ENCODE measurements around the gene ZFP36L1. TPM values are rescaled to one million over a fixed set of nuclear protein-coding genes. Genes with fewer than 3 reads are reported as not detected.

The ZFP36L1 gene
- total and polyA plus RNA-seq, 10 of the 15 experiments (the other 5 are each of a cell fraction or from before 2014, with no cell fraction given): 22.0 to 184 (median 66.1) TPM

DNA sequence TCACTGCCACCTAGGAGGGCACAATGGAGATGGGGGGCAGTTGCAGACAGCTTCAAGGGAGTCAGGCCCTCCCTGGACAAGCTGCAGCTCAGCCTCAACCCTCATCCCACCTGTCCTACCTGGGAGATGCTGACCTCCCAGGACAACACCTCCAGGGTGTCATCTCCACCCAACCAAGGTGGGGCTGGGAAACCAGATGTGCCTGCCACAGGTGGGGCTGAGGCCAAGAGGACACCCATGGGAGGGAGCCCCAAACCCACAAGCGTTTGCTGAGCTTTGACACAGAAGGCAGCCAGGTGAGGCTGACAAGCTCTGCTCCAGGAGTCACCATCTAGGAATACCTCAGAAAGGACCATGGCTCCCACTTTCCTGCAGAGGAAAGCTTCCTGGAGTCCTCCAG, 31.5 kb downstream of the ZFP36L1 start:
- no peaks in the 10 kb centered on the region for H3K27me3 ChIP-seq (replicated peaks in 1 of 2; ENCODE audit: control insufficient read depth in 2 of 2, insufficient read depth in 2 of 2, low read length in 1 of 2)
- DNase-seq (ENCODE audit: low read depth, low spot score) (no peak), FAIRE-seq (no peak), ATAC-seq (no peak)
- 0% methylated on average over 1 of the region's 1 CpG for WGBS (ENCODE audit: insufficient coverage, insufficient replicate concordance, low lambda C conversion rate, missing lambda C conversion rate)
- no TSS peak for BruUV-seq (replicated peaks)
- no peak overlapping the region for H3K27ac ChIP-seq (ENCODE audit: control insufficient read depth, insufficient read depth)
- no peak for TF ChIP-seq CBFB (IDR thresholded peaks at IDR 0.05; ENCODE audit: low read depth)
- TF ChIP-seq, protein P1, sequence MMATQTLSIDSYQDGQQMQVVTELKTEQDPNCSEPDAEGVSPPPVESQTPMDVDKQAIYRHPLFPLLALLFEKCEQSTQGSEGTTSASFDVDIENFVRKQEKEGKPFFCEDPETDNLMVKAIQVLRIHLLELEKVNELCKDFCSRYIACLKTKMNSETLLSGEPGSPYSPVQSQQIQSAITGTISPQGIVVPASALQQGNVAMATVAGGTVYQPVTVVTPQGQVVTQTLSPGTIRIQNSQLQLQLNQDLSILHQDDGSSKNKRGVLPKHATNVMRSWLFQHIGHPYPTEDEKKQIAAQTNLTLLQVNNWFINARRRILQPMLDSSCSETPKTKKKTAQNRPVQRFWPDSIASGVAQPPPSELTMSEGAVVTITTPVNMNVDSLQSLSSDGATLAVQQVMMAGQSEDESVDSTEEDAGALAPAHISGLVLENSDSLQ (IDR thresholded peaks at IDR 0.05): no peak
- TF ChIP-seq, protein P2, sequence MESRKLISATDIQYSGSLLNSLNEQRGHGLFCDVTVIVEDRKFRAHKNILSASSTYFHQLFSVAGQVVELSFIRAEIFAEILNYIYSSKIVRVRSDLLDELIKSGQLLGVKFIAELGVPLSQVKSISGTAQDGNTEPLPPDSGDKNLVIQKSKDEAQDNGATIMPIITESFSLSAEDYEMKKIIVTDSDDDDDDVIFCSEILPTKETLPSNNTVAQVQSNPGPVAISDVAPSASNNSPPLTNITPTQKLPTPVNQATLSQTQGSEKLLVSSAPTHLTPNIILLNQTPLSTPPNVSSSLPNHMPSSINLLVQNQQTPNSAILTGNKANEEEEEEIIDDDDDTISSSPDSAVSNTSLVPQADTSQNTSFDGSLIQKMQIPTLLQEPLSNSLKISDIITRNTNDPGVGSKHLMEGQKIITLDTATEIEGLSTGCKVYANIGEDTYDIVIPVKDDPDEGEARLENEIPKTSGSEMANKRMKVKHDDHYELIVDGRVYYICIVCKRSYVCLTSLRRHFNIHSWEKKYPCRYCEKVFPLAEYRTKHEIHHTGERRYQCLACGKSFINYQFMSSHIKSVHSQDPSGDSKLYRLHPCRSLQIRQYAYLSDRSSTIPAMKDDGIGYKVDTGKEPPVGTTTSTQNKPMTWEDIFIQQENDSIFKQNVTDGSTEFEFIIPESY (IDR thresholded peaks at IDR 0.05): no peak
- no peak for TF ChIP-seq GABPA (IDR thresholded peaks at IDR 0.05; ENCODE audit: low read depth)
- TF ChIP-seq FOXK2 (IDR thresholded peaks at IDR 0.05): no peak
- TF ChIP-seq CBX5 (IDR thresholded peaks at IDR 0.05; ENCODE audit: low read depth): no peak
- no peak for TF ChIP-seq ZBED1 (IDR thresholded peaks at IDR 0.05; ENCODE audit: borderline replicate concordance)
- TF ChIP-seq, protein P3, sequence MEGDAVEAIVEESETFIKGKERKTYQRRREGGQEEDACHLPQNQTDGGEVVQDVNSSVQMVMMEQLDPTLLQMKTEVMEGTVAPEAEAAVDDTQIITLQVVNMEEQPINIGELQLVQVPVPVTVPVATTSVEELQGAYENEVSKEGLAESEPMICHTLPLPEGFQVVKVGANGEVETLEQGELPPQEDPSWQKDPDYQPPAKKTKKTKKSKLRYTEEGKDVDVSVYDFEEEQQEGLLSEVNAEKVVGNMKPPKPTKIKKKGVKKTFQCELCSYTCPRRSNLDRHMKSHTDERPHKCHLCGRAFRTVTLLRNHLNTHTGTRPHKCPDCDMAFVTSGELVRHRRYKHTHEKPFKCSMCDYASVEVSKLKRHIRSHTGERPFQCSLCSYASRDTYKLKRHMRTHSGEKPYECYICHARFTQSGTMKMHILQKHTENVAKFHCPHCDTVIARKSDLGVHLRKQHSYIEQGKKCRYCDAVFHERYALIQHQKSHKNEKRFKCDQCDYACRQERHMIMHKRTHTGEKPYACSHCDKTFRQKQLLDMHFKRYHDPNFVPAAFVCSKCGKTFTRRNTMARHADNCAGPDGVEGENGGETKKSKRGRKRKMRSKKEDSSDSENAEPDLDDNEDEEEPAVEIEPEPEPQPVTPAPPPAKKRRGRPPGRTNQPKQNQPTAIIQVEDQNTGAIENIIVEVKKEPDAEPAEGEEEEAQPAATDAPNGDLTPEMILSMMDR (IDR thresholded peaks at IDR 0.05 in 2 of 3, conservative IDR thresholded peaks at IDR 0.05 in 1 of 3; ENCODE audit: control insufficient read depth in 2 of 3, extremely low read depth in 1 of 3, insufficient read depth in 1 of 3, low read depth in 3 of 3, low read length in 3 of 3): no peak
- TF ChIP-seq, protein P4, sequence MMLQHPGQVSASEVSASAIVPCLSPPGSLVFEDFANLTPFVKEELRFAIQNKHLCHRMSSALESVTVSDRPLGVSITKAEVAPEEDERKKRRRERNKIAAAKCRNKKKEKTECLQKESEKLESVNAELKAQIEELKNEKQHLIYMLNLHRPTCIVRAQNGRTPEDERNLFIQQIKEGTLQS (IDR thresholded peaks at IDR 0.05; ENCODE audit: borderline replicate concordance, extremely low read depth, low read depth, low read length): no peak
- TF ChIP-seq ZNF384 (IDR thresholded peaks at IDR 0.05; ENCODE audit: borderline replicate concordance, low read depth, low read length): no peak
- TF ChIP-seq NR2C1 (IDR thresholded peaks at IDR 0.05): no peak
- H3K4me1 ChIP-seq (ENCODE audit: control insufficient read depth, insufficient read depth, low read length): no peaks in the 10 kb centered on the region
- CTCF ChIA-PET: no interaction called here
- no peaks in the 10 kb centered on the region for H4K20me1 ChIP-seq (ENCODE audit: control insufficient read depth, insufficient read depth)
- no peak overlapping the region for H3K4me3 ChIP-seq
- SMC1A ChIA-PET (ENCODE audit: uncharacterized antibody, unreplicated experiment): no interaction called here
- no peaks in the 10 kb centered on the region for H3K79me2 ChIP-seq (ENCODE audit: control insufficient read depth, insufficient read depth, low read length)
- RAD21 ChIA-PET (ENCODE audit: unreplicated experiment): no interaction called here
- POLR2A ChIA-PET: no interaction called here
- no peaks in the 10 kb centered on the region for H3K36me3 ChIP-seq (ENCODE audit: control insufficient read depth in 2 of 2, insufficient read depth in 2 of 2, low read length in 1 of 2)
- H3K9ac ChIP-seq (ENCODE audit: control insufficient read depth, insufficient read depth, low read length): no peak overlapping the region
- no peaks in the 10 kb centered on the region for H3K9me3 ChIP-seq (replicated peaks; ENCODE audit: control insufficient read depth, insufficient read depth, low read length)
- in situ Hi-C loops (cut with MboI) (no loop called here), intact Hi-C loops (cut with micrococcal nuclease; ENCODE audit: unreplicated experiment) (no loop called here)
- no peak overlapping the region for H2AFZ ChIP-seq (ENCODE audit: control insufficient read depth, low read depth, low read length)
- no peak overlapping the region for H3K4me2 ChIP-seq (ENCODE audit: control insufficient read depth, insufficient read depth)

All from GM12878 (cell line).